ENCODE data around the gene ORC6. TPM values are rescaled to one million over a fixed set of nuclear protein-coding genes. Genes with fewer than 3 reads are reported as not detected.

The ORC6 gene
- total and polyA plus RNA-seq, 9 of the 15 experiments (the other 6 are each of a cell fraction or from before 2014, with no cell fraction given) = 18.7 to 71.4 (median 47.0) TPM

DNA sequence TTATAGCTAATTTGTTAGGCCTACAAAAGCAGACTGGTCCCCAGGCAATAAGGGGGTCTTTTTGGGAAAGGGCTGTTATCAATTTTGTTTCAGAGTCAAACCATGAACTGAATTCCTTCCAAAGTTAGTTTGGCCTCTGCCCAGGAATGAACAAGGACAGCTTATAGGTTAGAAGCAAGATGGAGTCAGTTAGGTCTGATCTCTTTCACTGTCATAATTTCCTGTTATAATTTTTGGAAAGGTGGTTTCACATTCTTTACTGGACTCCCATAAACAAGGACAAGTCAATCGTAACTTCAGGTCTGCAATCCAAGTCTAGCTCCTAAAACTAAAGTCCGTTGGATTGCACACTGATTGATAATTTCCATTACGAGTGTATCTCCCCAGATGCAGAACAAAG lies 38.2 kb upstream of the ORC6 start:
- CTCF ChIA-PET (ENCODE audit: low intra/inter-chr PET ratio) = no interaction called here
- no peak for TF ChIP-seq STAT6 (CRISPR knock-in tag; IDR thresholded peaks at IDR 0.05)
- no peak for TF ChIP-seq MAFG (tag; conservative IDR thresholded peaks at IDR 0.05)
- TF ChIP-seq MNT (conservative IDR thresholded peaks at IDR 0.05) = no peak
- TF ChIP-seq EHMT2 (IDR thresholded peaks at IDR 0.05) = no peak
- no peak for TF ChIP-seq TEAD4 (IDR thresholded peaks at IDR 0.05; ENCODE audit: low read length)
- no peak for TF ChIP-seq TEAD4 (CRISPR knock-in tag; IDR thresholded peaks at IDR 0.05; ENCODE audit: borderline replicate concordance)
- TF ChIP-seq, protein P1, sequence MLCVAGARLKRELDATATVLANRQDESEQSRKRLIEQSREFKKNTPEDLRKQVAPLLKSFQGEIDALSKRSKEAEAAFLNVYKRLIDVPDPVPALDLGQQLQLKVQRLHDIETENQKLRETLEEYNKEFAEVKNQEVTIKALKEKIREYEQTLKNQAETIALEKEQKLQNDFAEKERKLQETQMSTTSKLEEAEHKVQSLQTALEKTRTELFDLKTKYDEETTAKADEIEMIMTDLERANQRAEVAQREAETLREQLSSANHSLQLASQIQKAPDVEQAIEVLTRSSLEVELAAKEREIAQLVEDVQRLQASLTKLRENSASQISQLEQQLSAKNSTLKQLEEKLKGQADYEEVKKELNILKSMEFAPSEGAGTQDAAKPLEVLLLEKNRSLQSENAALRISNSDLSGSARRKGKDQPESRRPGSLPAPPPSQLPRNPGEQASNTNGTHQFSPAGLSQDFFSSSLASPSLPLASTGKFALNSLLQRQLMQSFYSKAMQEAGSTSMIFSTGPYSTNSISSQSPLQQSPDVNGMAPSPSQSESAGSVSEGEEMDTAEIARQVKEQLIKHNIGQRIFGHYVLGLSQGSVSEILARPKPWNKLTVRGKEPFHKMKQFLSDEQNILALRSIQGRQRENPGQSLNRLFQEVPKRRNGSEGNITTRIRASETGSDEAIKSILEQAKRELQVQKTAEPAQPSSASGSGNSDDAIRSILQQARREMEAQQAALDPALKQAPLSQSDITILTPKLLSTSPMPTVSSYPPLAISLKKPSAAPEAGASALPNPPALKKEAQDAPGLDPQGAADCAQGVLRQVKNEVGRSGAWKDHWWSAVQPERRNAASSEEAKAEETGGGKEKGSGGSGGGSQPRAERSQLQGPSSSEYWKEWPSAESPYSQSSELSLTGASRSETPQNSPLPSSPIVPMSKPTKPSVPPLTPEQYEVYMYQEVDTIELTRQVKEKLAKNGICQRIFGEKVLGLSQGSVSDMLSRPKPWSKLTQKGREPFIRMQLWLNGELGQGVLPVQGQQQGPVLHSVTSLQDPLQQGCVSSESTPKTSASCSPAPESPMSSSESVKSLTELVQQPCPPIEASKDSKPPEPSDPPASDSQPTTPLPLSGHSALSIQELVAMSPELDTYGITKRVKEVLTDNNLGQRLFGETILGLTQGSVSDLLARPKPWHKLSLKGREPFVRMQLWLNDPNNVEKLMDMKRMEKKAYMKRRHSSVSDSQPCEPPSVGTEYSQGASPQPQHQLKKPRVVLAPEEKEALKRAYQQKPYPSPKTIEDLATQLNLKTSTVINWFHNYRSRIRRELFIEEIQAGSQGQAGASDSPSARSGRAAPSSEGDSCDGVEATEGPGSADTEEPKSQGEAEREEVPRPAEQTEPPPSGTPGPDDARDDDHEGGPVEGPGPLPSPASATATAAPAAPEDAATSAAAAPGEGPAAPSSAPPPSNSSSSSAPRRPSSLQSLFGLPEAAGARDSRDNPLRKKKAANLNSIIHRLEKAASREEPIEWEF (CRISPR knock-in tag; IDR thresholded peaks at IDR 0.05) = no peak
- no peak for TF ChIP-seq HDAC6 (IDR thresholded peaks at IDR 0.05; ENCODE audit: low read depth, low read length)
- TF ChIP-seq, protein P2, sequence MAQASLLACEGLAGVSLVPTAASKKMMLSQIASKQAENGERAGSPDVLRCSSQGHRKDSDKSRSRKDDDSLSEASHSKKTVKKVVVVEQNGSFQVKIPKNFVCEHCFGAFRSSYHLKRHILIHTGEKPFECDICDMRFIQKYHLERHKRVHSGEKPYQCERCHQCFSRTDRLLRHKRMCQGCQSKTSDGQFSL (CRISPR knock-in tag; IDR thresholded peaks at IDR 0.05) = no peak
- TF ChIP-seq, protein P2 (tag; IDR thresholded peaks at IDR 0.05) = peak in 1 of 2 experiments; percentile 72; a peak in 1 of 4 replicates
- TF ChIP-seq SETDB1 (IDR thresholded peaks at IDR 0.05; ENCODE audit: low read length) = no peak
- no peak for TF ChIP-seq FOS (IDR thresholded peaks at IDR 0.05; ENCODE audit: extremely low read depth, insufficient read length)
- TF ChIP-seq DACH1 (IDR thresholded peaks at IDR 0.05; ENCODE audit: partially characterized antibody) = no peak

More for the DNA sequence above, 38.2 kb upstream of the ORC6 start:
- DNase-seq (ENCODE audit: extremely low read depth in 1 of 4, low spot score in 3 of 4) = no peak
- Histone ChIP-seq H4K20me1 (replicated peaks; ENCODE audit: control insufficient read depth, insufficient read depth, low read length) (no peaks in the 10 kb centered on the region), H3K9me1 (ENCODE audit: control insufficient read depth, insufficient read depth, low read length) (no peaks in the 10 kb centered on the region), H2AFZ (ENCODE audit: low read depth, low read length) (no peak overlapping the region), H3K79me2 (ENCODE audit: control insufficient read depth, insufficient read depth, low read length) (no peaks in the 10 kb centered on the region), H3K36me3 (ENCODE audit: control insufficient read depth, insufficient read depth, low read length) (no peaks in the 10 kb centered on the region), H3K4me2 (ENCODE audit: insufficient read depth, low read length) (no peak overlapping the region), H3K27me3 (ENCODE audit: control insufficient read depth in 2 of 2, insufficient read depth in 2 of 2, low read length in 2 of 2) (peaks cover 0 to 5% of the 10 kb centered on the region in 2 experiments; a peak in 1 of 5 replicates), H3K4me3 (no peak overlapping the region), H3K9ac (ENCODE audit: insufficient read depth in 1 of 2, low read depth in 2 of 2, low read length in 2 of 2) (no peak overlapping the region), H3K4me1 (replicated peaks in 1 of 2; ENCODE audit: control insufficient read depth in 2 of 2, insufficient read depth in 2 of 2, low read length in 2 of 2) (peaks cover 4 to 8% of the 10 kb centered on the region in 2 experiments; a peak in 3 of 5 replicates), H3K9me3 (replicated peaks; ENCODE audit: control insufficient read depth, insufficient read depth, low read depth, low read length) (no peaks in the 10 kb centered on the region), H3K27ac (ENCODE audit: extremely low read depth, low read depth, low read length) (no peak overlapping the region)
- 23% methylated on average over 3 of the region's 3 CpGs for WGBS (ENCODE audit: insufficient coverage, low coverage, missing lambda C conversion rate)
- POLR2A ChIA-PET = no interaction called here
- intact Hi-C loops (cut with micrococcal nuclease) = no loop called here
- no peak for ATAC-seq
- no peak for FAIRE-seq
- in situ Hi-C loops (cut with MboI) = loop anchor here (25.0 kb wide), 1 partner anchor 261 kb away; no protein-coding TSS in a partner anchor
- BruUV-seq (replicated peaks) = no TSS peak
